Spleen (tissue), 11 donors: ENCODE results near the gene C8G. TPM values are rescaled to one million over a fixed set of nuclear protein-coding genes. Genes with fewer than 3 reads are reported as not detected.
A peak's percentile ranks its signal among the peaks of the same experiment; 100 is the strongest.

ENCODE experiments used
- DNase-seq: peaks from one replicate; pipeline ENCODE4 v3.0.0-alpha.2; 2020
- H3K27ac ChIP-seq, 8 donors: fragments of 200-600 bp; sonication (generic) in 7 of 8; 1 replicate in 4 of 8; 2 replicates in 4 of 8; pipeline versions ENCODE4 v1.5.0 to v1.8.0; 2016 to 2021; ENCODE audit warnings: inconsistent platforms in 4 of 8, mild to moderate bottlenecking in 4 of 8, moderate library complexity in 1 of 8
- H3K27me3 ChIP-seq, 7 donors: fragments of 200-600 bp; sonication (generic) in 6 of 7; replicated peaks in 1 of 7; 1 replicate in 4 of 7; 2 replicates in 3 of 7; pipeline versions ENCODE4 v1.5.0 to v1.8.0; 2016 to 2021; ENCODE audit warnings: inconsistent platforms in 3 of 7, mild to moderate bottlenecking in 1 of 7
- H3K36me3 ChIP-seq, 6 donors: fragments of 200-600 bp; sonication (generic) in 5 of 6; 1 replicate in 4 of 6; 2 replicates in 2 of 6; pipeline versions ENCODE4 v1.5.0 to v1.8.0; 2016 to 2021; ENCODE audit warnings: inconsistent platforms in 2 of 6
- H3K4me1 ChIP-seq, 6 donors: fragments of 200-600 bp; sonication (generic) in 5 of 6; 1 replicate in 3 of 6; 2 replicates in 3 of 6; pipeline versions ENCODE4 v1.5.0 to v1.8.0; 2016 to 2021; ENCODE audit warnings: inconsistent platforms in 3 of 6
- H3K4me3 ChIP-seq, 8 donors: fragments of 200-600 bp; sonication (generic) in 7 of 8; 1 replicate in 4 of 8; 2 replicates in 4 of 8; pipeline versions ENCODE4 v1.5.0 to v1.8.0; 2016 to 2021; ENCODE audit warnings: inconsistent platforms in 4 of 8, mild to moderate bottlenecking in 4 of 8, moderate library complexity in 2 of 8
- H3K9me3 ChIP-seq, 8 donors: fragments of 200-600 bp; sonication (generic) in 7 of 8; 1 replicate in 4 of 8; 2 replicates in 4 of 8; pipeline versions ENCODE4 v1.5.0 to v1.8.0; 2016 to 2021; ENCODE audit warnings: inconsistent platforms in 4 of 8
- CTCF ChIP-seq, 11 experiments: fragments of 200-600 bp in 7 of 11; fragments of 450-650 bp in 4 of 11; sonication (generic) in 4 of 11; IDR thresholded peaks in 8 of 11; conservative IDR thresholded peaks in 3 of 11; 1 replicate in 7 of 11; 2 replicates in 4 of 11; pipeline versions ENCODE4 v1.4.0 to v1.8.0; 2016 to 2021; ENCODE audit warnings: antibody characterized with exemption in 11 of 11, inconsistent platforms in 4 of 11, mild to moderate bottlenecking in 1 of 11
- POLR2A ChIP-seq, 3 donors: fragments of 450-650 bp; IDR thresholded peaks; one replicate each; pipeline ENCODE4 v1.5.1; 2017; ENCODE audit warnings: antibody characterized with exemption in 3 of 3, mild to moderate bottlenecking in 1 of 3
- POLR2AphosphoS5 ChIP-seq, 3 donors: sonication (generic); formaldehyde crosslinking; IDR thresholded peaks; one replicate each; pipeline ENCODE4 v1.5.1; 2017; ENCODE audit warnings: antibody characterized with exemption in 3 of 3
- whole genome bisulfite sequencing, 5 donors: extraction: QIAGEN DNeasy Blood & Tissue Kit in 3 of 5; methylation state at CpG; one replicate each; pipeline versions ENCODE4 v1.1.5 to v1.1.7; 2013 to 2018; 5-methylcytosine and 5-hydroxymethylcytosine counted together
- intact Hi-C: fragments of 100-400 bp; cut with DNase I; formaldehyde crosslinking; loops from one replicate; pipeline ENCODE4 v1.15.0; 2023; ENCODE audit warnings: low total_unique reads
- polyA plus RNA-seq, 3 donors: library from polyadenylated mRNA; stranded (reverse); fragments of 200-250 nt; gene quantifications; one replicate each; pipeline ENCODE4 v1.2.1, GENCODE V29; 2013
- total RNA-seq, 7 donors: library from RNA; depleted of rRNA in 3 of 7; stranded (reverse); fragments of >200 nt in 3 of 7; fragmentation: NEBNext Ultra II Directional in 4 of 7; extraction: Animal tissue kit (Norgen Biotek cat#: 25700) in 4 of 7; gene quantifications; one replicate each; pipeline versions ENCODE4 v1.1.0 to v1.2.1, GENCODE V29; 2016 to 2021
- donor health status: healthy with polysubstance abuse.
- donor health status: DM: no; HTN: no; CAD: no; lungs with moderate emphysema.
- donor health status: DM: no; HTN: no; CAD: no.
- donor health status: Bipolar disorder and iron deficiency.
- donor health status: healthy.
- donor health status: DM: no; HTN: no; CAD: no.
- donor health status: DM: yes; HTN: yes; CAD: no.

Gene C8G
- total and polyA plus RNA-seq, 10 donors, result 2.3 to 7.4 (median 3.7) TPM; not detected in 1

- peaks cover 0 to 49% (median 23%) of the 10 kb centered on the region in 6 donors for H3K4me1 ChIP-seq
- no peak overlapping the region for H3K4me3 ChIP-seq
- no peaks in the 10 kb centered on the region for H3K36me3 ChIP-seq
- H3K27me3 ChIP-seq, result no peaks in the 10 kb centered on the region
- intact Hi-C loops, result no loop called here
- H3K9me3 ChIP-seq, result no peaks in the 10 kb centered on the region
- 85 to 95% (median 92%) methylated on average over 13 to 28 of the region's 28 CpGs for WGBS, 5 donors
- no peak for DNase-seq
- H3K27ac ChIP-seq, result peak overlapping the region in 7 of 8 donors; percentile 4 to 80 (median 67)
- TF ChIP-seq POLR2A (IDR thresholded peaks at IDR 0.05), result no peak
- TF ChIP-seq CTCF (IDR thresholded peaks at IDR 0.05 in 8 of 11, conservative IDR thresholded peaks at IDR 0.05 in 3 of 11), result no peak
- TF ChIP-seq POLR2AphosphoS5 (IDR thresholded peaks at IDR 0.05), result peak in 1 of 3 donors; percentile 20
These were observed 14.1 kb downstream of the C8G start for GRCh38 chr9:136958898-136959850.

- 70 to 80% (median 79%) methylated on average over 17 to 19 of the region's 19 CpGs for WGBS, 5 donors
- Histone ChIP-seq H3K27ac (peak overlapping the region in 6 of 8 donors; percentile 9 to 80 (median 69)), H3K4me3 (no peak overlapping the region), H3K27me3 (no peaks in the 10 kb centered on the region), H3K9me3 (no peaks in the 10 kb centered on the region), H3K4me1 (peaks cover 5 to 61% (median 32%) of the 10 kb centered on the region in 6 donors), H3K36me3 (no peaks in the 10 kb centered on the region)
- no peak for DNase-seq
- intact Hi-C loops, result no loop called here
- TF ChIP-seq POLR2AphosphoS5 (IDR thresholded peaks at IDR 0.05), result no peak
These were observed 15.3 kb downstream of the C8G start for GRCh38 chr9:136960212-136960937.

GRCh38 chr9:136960938-136961275, 15.9 kb downstream of the C8G start:
- Histone ChIP-seq H3K27me3 (no peaks in the 10 kb centered on the region), H3K36me3 (no peaks in the 10 kb centered on the region), H3K4me1 (peaks cover 6 to 66% (median 36%) of the 10 kb centered on the region in 6 donors), H3K27ac (peak overlapping the region in 7 of 8 donors; percentile 9 to 80 (median 57)), H3K4me3 (no peak overlapping the region), H3K9me3 (no peaks in the 10 kb centered on the region)
- intact Hi-C loops, result no loop called here
- WGBS, 5 donors, result 86 to 94% (median 90%) methylated on average over 7 to 15 of the region's 15 CpGs
- DNase-seq, result no peak
- no peak for TF ChIP-seq POLR2AphosphoS5 (IDR thresholded peaks at IDR 0.05)
- TF ChIP-seq CTCF (IDR thresholded peaks at IDR 0.05 in 8 of 11, conservative IDR thresholded peaks at IDR 0.05 in 3 of 11), result no peak
- TF ChIP-seq POLR2A (IDR thresholded peaks at IDR 0.05), result no peak

- H3K27ac ChIP-seq, result peak overlapping the region in 7 of 8 donors; percentile 9 to 80 (median 57)
- DNase-seq, result no peak
These were observed 16.4 kb downstream of the C8G start for GRCh38 chr9:136961279-136962065.

More at GRCh38 chr9:136961279-136962065, 16.4 kb downstream of the C8G start:
- Histone ChIP-seq H3K36me3 (no peaks in the 10 kb centered on the region), H3K9me3 (no peaks in the 10 kb centered on the region), H3K4me1 (peaks cover 11 to 72% (median 42%) of the 10 kb centered on the region in 6 donors), H3K4me3 (no peak overlapping the region), H3K27me3 (peaks cover 0 to 4% (median 0%) of the 10 kb centered on the region in 7 donors)
- intact Hi-C loops, result no loop called here
- WGBS, 5 donors, result 67 to 81% (median 77%) methylated on average over 14 to 23 of the region's 23 CpGs
- peak in 2 of 3 donors; percentile 54 to 62 for TF ChIP-seq POLR2AphosphoS5 (IDR thresholded peaks at IDR 0.05)
- no peak for TF ChIP-seq POLR2A (IDR thresholded peaks at IDR 0.05)
- no peak for TF ChIP-seq CTCF (IDR thresholded peaks at IDR 0.05 in 8 of 11, conservative IDR thresholded peaks at IDR 0.05 in 3 of 11)
